Activated T-helper 17 cell treated with anti-CD3 and anti-CD28 coated beads, Interleukin-2, amount 50 U/mL, for 72 hours (primary cell): ENCODE data around the gene ZNF205. TPM values are rescaled to one million over a fixed set of nuclear protein-coding genes. Genes with fewer than 3 reads are reported as not detected.

Experiments used
- ATAC-seq: fragments of 150-1000 bp; cut with Tn5 transposase; replicated peaks from 2 replicates; pipeline ENCODE4 v1.10.0; 2021; ENCODE audit warnings: mild to moderate bottlenecking, moderate library complexity
- H3K27ac Mint-ChIP-seq: one replicate; pipeline ENCODE4 v1.8.0; 2022; ENCODE audit warnings: mixed read lengths
- H3K27me3 Mint-ChIP-seq: one replicate; pipeline ENCODE4 v1.8.0; 2022; ENCODE audit warnings: mixed read lengths
- H3K36me3 Mint-ChIP-seq: one replicate; pipeline ENCODE4 v1.8.0; 2022; ENCODE audit warnings: low read depth, mild to moderate bottlenecking, mixed read lengths
- H3K4me1 Mint-ChIP-seq: one replicate; pipeline ENCODE4 v1.8.0; 2022; ENCODE audit warnings: mixed read lengths
- H3K4me3 Mint-ChIP-seq: one replicate; pipeline ENCODE4 v1.8.0; 2022; ENCODE audit warnings: mild to moderate bottlenecking, mixed read lengths
- H3K9me3 Mint-ChIP-seq: one replicate; pipeline ENCODE4 v1.8.0; 2022; ENCODE audit warnings: mixed read lengths
- total RNA-seq, 2 donors: library from RNA; stranded (reverse); gene quantifications; one replicate each; pipeline ENCODE4 v1.2.3, GENCODE V29; 2022

Gene ZNF205
- total RNA-seq, 2 donors from 2014 or later = not detected

DNA sequence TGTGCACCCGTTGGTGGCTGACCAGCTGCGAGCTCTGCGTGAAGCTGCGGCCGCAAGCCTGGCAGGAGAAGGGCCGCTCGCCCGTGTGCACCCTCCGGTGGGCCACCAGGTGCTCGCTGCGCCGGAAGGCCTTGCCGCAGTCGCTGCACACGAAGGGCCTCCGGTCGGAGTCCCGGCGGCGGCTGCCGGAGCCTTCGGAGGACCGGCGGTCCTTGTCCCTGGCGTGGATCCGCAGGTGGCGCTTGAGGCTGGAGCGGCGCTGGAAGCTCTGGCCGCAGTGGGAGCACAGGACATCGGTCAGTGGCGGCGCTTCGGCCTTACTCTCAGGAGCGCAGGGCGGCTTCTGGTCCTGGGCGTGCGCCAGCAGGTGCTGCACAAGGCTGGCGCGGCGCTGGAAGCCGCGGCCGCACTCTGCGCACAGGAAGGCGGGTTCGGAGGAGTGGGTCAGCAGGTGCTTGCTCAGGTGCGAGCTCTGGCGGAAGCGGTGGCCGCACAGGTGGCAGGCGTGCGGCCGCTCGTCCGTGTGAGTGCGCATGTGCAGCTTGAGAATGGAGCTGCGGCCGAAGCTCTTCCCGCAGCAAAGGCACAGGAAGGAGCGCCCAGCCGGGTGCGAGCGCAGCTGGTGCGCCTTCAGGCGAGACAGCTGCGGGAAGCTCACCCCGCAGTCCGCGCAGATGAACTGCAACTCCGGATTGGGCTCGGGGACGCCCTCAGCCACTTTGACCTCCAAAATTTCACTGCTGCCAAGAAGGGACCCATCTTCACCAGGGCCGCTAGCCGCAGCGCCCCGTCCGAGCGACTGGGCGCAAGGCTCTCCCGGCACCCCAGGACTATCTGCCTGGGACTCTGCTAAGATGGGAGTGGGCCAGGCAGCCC, 22.4 kb upstream of the ZNF205 start:
- Mint-ChIP-seq H3K4me1 (peaks cover 18% of the 10 kb centered on the region), H3K27ac (no peak overlapping the region), H3K9me3 (no peaks in the 10 kb centered on the region), H3K27me3 (no peaks in the 10 kb centered on the region), H3K4me3 (no peak overlapping the region), H3K36me3 (no peaks in the 10 kb centered on the region)
- ATAC-seq = no peak

DNA sequence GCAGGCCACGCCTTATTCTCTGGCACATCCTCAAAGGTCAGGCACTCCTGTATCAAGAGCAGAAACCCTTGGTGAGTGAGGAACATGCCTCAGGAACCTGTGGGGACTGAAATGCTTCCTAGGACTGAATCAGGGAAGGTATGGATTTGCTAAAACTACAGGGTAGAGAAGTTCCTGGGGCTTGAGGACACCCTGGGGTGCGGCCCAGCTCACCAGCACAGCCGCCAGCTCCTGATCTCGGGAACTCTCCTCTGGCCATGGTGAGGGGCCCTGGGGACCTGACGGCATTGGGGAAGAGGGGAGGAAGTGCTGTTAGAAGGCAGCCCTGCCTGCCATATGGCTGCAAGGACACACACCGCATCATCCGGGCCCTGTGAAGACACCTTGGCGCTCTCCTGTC, 20.8 kb upstream of the ZNF205 start:
- no peak for ATAC-seq
- no peaks in the 10 kb centered on the region for H3K27me3 Mint-ChIP-seq
- H3K27ac Mint-ChIP-seq = peak overlapping the region; percentile 75
- no peaks in the 10 kb centered on the region for H3K36me3 Mint-ChIP-seq
- no peaks in the 10 kb centered on the region for H3K9me3 Mint-ChIP-seq
- H3K4me1 Mint-ChIP-seq = peaks cover 18% of the 10 kb centered on the region
- peak overlapping the region; percentile 15 for H3K4me3 Mint-ChIP-seq

DNA sequence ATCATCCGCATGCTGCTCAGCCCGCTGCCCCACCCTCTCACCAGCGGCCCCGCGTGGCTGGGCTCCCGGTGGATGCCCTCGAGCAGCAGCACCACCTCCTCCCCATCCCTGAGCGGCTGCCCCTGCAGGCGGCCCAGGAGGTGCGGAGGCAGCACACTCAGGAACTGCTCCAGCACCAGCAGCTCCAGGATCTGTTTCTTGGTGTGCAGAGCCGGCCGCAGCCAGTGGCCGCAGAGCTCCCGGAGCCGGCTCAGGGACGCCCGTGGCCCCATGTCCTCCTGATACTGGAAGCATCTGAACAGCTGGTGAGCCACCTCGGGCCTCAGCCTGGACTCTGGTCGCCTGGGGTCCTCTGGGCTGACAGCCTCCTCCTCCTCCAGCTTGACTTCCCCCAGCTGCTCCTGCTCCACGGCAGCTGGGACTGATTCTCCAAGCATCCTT, 19.9 kb upstream of the ZNF205 start:
- Mint-ChIP-seq H3K4me1 (peaks cover 16% of the 10 kb centered on the region), H3K9me3 (no peaks in the 10 kb centered on the region), H3K36me3 (no peaks in the 10 kb centered on the region), H3K4me3 (no peak overlapping the region), H3K27me3 (no peaks in the 10 kb centered on the region), H3K27ac (no peak overlapping the region)
- ATAC-seq = no peak

DNA sequence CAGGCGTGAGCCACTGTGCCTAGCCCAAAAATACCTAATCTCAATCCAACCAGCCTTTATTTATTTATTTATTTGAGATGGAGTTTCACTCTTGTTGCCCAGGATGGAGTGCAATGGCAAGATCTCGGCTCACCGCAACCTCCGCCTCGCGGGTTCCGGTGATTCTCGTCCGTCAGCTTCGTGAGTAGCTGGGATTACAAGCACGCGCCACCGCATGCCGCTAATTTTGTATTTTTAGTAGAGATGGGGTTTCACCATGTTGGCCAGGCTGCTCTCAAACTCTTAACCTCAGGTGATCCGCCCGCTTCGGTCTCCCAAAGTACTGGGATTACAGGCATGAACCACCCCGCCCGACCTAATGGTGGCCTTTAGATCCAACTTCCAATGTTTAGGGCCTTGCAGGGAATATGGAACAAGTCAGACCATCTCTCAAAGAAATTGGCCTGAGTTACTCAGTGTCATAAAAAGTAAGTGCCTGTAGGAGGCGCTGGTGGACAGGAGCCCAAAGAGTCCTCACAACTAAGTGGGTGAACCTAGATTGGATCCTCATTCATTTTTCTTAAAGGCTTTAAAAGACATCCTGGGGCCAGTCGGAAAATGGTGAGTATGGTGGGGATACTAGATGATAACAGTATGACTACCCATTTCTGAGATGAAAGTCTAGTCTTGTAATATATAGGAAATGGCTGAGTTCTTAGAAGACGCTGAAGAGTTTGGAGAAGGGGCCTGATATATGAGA, 17.9 kb upstream of the ZNF205 start:
- Mint-ChIP-seq H3K4me1 (peaks cover 8% of the 10 kb centered on the region), H3K27ac (peak overlapping the region; percentile 88), H3K36me3 (no peaks in the 10 kb centered on the region), H3K4me3 (peak overlapping the region; percentile 74), H3K9me3 (no peaks in the 10 kb centered on the region), H3K27me3 (no peaks in the 10 kb centered on the region)
- peak; percentile 74 for ATAC-seq

DNA sequence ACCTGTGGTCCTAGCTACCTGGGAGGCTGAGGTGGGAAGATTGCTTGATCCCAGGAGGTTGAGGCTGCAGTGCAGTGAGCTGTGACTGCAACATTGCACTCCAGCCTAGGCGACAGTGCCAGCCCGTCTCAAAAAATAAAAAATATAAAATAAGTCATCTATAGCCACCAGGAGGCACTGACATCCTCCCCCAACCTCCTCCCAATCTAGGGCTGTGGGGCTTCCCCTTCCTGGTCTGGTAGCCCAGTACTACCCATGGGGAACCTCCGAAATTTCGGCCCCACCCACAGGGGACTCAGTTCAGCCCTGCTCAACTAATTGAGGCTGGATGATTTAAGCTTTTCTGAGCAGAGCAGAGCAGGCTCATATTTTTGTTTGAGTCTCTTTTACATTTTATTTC, 16.5 kb upstream of the ZNF205 start:
- H3K4me1 Mint-ChIP-seq = peaks cover 17% of the 10 kb centered on the region
- peak overlapping the region; percentile 39 for H3K4me3 Mint-ChIP-seq
- peak; percentile 78 for ATAC-seq
- H3K9me3 Mint-ChIP-seq = no peaks in the 10 kb centered on the region
- no peaks in the 10 kb centered on the region for H3K36me3 Mint-ChIP-seq
- no peak overlapping the region for H3K27ac Mint-ChIP-seq
- no peaks in the 10 kb centered on the region for H3K27me3 Mint-ChIP-seq

DNA sequence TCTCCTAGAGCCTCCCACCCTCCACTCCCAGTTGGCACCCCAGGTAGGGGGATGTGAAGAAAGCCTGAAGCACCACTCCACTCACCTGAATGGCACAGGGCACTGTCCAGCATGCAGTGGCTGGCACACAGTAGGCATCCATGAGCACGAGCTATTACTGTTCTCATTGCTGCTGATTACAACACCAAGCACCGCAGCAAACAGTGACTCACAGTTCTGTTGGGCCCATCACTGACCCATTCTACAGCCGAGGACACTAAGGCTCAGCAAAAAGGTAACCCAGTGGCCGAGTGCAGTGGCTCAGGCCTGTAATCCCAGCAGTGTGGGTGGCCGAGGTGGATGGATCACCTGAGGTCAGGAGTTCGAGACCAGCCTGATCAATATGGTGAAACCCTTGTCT, 16.0 kb upstream of the ZNF205 start:
- H3K4me3 Mint-ChIP-seq = peak overlapping the region; percentile 39
- H3K27ac Mint-ChIP-seq = no peak overlapping the region
- H3K36me3 Mint-ChIP-seq = no peaks in the 10 kb centered on the region
- no peaks in the 10 kb centered on the region for H3K9me3 Mint-ChIP-seq
- H3K27me3 Mint-ChIP-seq = no peaks in the 10 kb centered on the region
- no peak for ATAC-seq
- H3K4me1 Mint-ChIP-seq = peaks cover 22% of the 10 kb centered on the region

DNA sequence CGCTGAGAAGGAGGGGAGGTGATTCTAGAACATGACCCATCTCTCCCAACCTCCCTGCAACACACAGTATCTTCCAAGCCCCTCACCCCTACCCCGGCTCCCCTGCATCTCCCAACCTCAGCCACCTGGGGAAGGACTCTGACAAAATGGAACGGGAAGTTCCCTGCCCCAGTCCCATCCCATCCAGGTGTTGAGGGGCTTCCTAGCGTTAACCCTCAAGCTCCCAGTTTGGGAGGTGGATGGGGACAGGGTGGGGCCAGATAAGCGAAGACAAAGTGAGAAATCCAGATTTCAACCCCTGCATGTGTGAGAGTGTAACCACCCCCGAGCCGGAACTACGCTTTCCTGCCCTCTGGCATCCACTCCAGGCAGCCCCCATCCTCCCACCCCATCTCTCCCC, 15.1 kb upstream of the ZNF205 start:
- ATAC-seq = no peak
- Mint-ChIP-seq H3K27me3 (no peaks in the 10 kb centered on the region), H3K9me3 (no peaks in the 10 kb centered on the region), H3K36me3 (no peaks in the 10 kb centered on the region), H3K27ac (no peak overlapping the region), H3K4me3 (no peak overlapping the region), H3K4me1 (peaks cover 27% of the 10 kb centered on the region)

DNA sequence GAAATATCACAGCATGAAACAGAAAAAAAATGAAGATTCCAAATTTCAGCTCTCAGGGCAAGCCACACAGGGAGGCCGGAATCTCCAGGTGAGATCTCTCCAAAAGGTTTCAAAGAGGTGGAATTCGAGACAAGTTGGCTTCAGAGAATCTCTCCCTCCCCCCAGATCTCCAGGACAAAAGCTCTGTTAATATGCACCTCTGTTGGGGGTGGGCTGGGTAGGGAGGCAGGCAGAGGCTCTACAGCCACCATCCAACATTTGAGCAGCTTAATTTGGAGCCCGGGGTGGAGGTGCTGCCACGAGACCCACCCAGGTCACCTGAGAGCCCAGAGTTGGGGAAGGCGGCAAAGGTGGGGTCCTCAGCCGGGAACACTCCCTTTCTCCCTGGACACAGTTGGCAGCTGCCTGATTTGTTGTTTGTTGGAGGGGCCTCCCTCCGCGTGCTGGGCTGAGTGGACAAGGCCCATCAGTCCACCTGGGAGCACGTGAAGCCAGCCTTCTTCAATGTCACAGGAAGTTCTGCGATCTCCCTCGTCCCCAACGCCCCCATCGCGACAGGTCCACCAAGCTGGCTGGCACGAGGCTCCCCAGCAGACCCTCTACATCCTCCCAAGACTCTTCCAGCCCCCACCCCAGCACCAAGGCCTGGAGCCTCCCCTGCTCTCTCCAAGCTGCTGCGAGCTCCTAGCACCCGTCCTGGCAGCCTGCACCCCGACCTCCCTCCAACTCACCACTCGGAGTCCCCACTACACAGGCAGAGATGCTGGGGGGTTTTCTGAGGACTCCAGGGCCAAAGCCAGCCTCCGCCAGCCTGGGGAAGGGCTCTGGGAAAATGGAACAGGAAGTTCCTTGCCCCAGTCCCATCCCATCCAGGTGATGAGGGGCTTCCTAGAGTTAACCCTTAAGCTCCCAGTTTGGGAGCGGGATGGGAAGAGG, 13.7 kb upstream of the ZNF205 start, which contains the start of gene ZSCAN10:
TSS of gene ZSCAN10 (minus strand) at position 836 of the 936 bp plus-strand sequence. CDS start 6,357 bp downstream, outside the sequence.
- Mint-ChIP-seq H3K9me3 (no peaks in the 10 kb centered on the region), H3K4me3 (peak within 1 kb of the TSS; percentile 79), H3K27ac (peak within 1 kb of the TSS; percentile 91), H3K36me3 (no peaks in the 10 kb centered on the region), H3K4me1 (peaks cover 28% of the 10 kb centered on the region), H3K27me3 (no peaks in the 10 kb centered on the region)
- no peak for ATAC-seq

DNA sequence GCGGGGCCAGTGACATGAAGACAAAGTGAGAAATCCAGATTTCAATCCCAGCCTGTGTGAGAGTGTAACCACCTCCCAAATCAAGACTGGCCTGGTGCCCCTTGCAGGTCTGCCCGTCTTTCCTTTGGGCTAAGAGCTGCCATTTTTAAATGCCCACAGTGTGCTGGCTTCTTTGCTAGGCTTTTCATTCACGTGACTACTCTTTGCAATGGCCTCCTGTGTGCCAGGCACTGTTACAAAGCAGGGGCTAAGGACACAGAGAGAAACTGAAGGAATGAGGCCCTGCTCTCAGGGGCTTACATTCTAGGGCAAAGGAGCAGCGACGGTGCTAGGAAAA, 13.0 kb upstream of the ZNF205 start:
- Mint-ChIP-seq H3K9me3 (no peaks in the 10 kb centered on the region), H3K27me3 (no peaks in the 10 kb centered on the region), H3K4me3 (no peak overlapping the region), H3K4me1 (peaks cover 26% of the 10 kb centered on the region), H3K36me3 (no peaks in the 10 kb centered on the region), H3K27ac (no peak overlapping the region)
- no peak for ATAC-seq

DNA sequence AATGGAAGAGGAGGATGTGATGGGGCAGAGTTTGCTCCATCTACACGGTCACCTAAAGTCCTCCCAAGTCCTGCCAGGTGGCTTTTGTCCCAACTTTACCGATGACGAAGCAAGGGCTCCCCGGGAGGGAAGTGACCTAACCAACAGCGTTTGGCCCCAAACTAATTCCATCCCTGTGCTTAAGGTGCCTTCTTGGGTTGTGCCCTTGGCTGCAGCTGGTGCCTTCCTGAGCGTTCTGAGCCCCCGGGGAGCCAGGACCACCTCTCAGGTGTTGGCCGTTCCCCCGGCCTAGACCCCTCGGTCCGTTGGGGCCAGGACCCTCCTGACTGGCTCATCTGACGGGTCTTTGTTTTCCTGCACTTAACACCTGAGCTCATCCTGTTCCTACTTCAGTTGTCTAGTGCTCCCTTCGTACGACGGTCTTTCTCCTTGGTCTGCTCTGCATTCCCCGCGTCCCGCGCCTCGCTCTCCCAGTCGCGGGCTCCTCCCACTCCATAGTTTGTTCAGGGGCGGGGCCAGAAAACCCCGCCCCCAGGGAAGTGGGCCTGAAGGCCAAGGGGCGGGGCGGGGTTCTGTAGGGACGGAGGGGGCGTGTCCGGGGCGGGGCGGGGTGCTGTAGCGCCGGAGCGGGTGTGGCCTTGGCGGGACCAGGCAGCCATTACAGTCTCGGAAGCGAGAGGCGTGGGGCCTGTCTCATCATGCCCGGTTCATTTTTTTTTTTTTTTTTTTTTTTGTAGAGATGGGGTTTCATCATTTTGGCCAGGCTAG, 12.5 kb upstream of the ZNF205 start:
- Mint-ChIP-seq H3K27me3 (no peaks in the 10 kb centered on the region), H3K27ac (peak overlapping the region; percentile 91), H3K4me1 (peaks cover 21% of the 10 kb centered on the region), H3K4me3 (peak overlapping the region; percentile 79), H3K9me3 (no peaks in the 10 kb centered on the region), H3K36me3 (no peaks in the 10 kb centered on the region)
- peak; percentile 91 for ATAC-seq

DNA sequence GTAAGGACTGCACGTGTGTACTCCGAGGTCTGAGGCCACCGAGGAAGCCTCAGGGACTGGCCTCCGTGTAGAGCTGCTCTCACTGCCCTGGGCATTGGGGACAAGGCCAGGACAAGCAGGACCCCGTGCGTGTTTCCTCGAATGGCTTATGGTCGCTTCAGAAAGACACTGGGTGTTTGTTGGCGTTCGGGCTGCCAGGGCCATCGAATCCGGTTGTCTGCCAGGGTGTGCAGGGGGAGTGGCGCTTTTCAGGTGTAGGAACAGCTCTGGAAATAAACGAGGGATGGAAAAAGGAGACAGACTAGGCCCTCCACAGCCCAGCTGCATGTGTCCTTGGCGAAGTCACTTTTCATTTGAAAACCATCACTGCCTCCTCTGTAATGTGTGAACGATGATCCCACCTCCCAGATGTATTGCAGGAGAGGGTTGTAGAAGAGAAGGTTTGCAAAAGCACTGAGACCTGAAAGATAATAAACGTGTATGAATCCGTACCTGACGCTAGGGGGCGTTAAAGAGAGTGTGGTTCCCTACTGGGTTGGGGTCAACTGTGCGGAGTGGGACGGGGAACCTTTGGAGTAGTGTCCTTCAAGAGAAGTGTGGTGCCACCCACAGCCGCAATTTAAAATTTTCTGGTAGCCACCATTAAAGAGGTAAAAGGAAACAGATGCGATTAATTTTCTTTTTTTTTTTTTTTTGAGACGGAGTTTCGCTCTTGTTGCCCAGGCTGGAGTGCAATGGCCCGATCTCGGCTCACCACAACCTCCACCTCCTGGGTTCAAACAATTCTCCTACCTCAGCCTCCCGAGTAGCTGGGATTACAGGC, 11.2 kb upstream of the ZNF205 start:
- Mint-ChIP-seq H3K27me3 (no peaks in the 10 kb centered on the region), H3K27ac (peak overlapping the region; percentile 46), H3K4me3 (peak overlapping the region; percentile 71), H3K9me3 (no peaks in the 10 kb centered on the region), H3K36me3 (no peaks in the 10 kb centered on the region), H3K4me1 (peaks cover 24% of the 10 kb centered on the region)
- no peak for ATAC-seq

DNA sequence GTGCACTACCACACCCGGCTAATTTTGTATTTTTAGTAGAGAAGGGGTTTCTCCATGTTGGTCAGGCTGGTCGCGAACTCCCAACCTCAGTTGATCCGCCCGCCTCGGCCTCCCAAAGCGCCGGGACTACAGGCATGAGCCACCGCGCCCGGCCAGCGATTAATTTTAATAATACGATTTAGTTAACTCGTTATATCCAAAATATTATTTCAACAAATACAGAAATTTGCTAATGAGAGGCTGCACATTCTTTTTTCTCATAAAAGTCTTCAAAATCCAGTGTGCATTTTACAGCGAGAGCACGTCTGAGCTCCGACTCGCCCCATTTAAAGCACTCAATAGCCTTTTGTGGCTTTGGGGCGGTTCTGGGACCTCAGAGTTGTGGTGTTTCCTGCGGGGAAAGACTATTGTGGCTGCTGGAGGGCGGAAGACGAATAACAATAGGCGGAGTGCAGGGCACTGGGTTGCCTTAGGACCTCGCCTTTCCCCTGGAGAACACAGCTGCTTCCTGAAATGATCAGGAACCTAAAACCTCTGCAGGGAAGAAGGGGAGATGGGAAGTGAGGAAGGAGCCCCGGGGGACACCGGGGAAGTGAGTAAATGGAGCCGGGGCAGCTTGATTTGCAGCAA, 10.4 kb upstream of the ZNF205 start:
- H3K9me3 Mint-ChIP-seq = no peaks in the 10 kb centered on the region
- H3K4me1 Mint-ChIP-seq = peaks cover 25% of the 10 kb centered on the region
- no peaks in the 10 kb centered on the region for H3K27me3 Mint-ChIP-seq
- H3K4me3 Mint-ChIP-seq = peak overlapping the region; percentile 71
- H3K27ac Mint-ChIP-seq = peak overlapping the region; percentile 5
- ATAC-seq = no peak
- no peaks in the 10 kb centered on the region for H3K36me3 Mint-ChIP-seq
